ENCODE data around the gene EMC10.

The EMC10 gene

DNA sequence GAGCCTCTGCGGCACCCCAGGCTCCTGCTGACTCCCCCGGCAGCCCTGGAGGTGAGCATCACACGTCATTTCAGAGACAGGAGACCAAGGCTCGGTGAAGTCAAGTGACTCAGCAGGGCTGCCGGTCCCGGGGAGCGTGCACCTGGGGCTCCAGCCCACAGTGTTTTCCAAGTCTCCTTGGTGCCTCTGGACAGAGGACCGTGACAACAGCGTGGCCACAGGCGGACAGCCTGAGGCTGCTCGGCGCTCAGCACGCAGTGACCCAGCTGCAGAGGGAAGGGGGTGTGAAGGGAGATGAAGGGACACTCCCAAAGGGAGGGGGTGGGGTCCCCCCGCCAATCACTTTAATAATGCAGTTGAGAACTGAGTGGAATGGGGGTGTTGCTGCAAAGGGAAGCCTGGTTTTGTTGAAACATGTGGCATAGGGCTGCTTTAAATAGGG is 54.9 kb downstream of the EMC10 start:
- no peak overlapping the region for H3K4me3 ChIP-seq (replicated peaks; ENCODE audit: low read depth, low read length)
- DNase-seq (ENCODE audit: low read depth) = no peak
- no peak for TF ChIP-seq CTCF (IDR thresholded peaks at IDR 0.05; ENCODE audit: low read length, missing control alignments)

DNA sequence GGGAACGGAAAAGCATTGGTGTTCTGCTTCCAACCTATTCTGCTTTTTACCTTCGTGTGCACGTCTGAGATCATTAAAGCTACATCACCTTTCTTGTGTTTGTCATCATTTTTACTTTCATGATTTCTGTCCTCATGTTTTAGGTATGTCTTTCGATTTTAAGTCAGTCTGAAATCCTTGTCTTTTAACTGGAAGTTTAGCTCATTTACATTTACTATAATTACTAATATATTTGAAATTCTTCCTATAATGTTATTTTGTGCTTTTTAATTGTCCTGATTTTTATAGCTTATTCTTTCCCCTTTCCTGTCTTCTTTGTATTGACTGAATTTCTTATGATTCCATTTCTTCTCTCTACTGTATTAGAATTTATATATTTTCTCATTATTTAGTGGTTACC is 56.6 kb downstream of the EMC10 start:
- TF ChIP-seq CTCF (IDR thresholded peaks at IDR 0.05; ENCODE audit: low read length, missing control alignments) = no peak
- no peak for DNase-seq (ENCODE audit: low read depth)
- no peak overlapping the region for H3K4me3 ChIP-seq (replicated peaks; ENCODE audit: low read depth, low read length)

DNA sequence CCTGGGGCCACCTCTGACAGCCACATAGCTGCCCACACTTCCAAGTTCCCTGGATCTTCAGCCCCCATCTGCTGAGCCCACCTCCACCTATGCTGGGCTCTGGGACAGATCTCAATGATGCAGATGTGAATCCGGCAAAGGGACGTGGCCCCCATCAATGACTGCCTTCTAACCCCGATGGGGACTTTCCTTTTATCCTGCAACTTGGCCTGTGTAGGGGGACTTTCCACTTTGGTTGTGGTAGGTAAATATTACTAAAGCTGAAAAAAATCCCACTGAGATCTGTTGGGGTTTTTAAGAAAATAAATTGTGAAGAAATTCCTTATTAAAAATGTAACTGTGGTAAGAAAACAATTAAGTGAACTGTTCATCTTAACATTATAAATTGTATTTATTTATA is 58.2 kb downstream of the EMC10 start:
- TF ChIP-seq CTCF (IDR thresholded peaks at IDR 0.05; ENCODE audit: low read length, missing control alignments) = no peak
- DNase-seq (ENCODE audit: low read depth) = no peak
- no peak overlapping the region for H3K4me3 ChIP-seq (replicated peaks; ENCODE audit: low read depth, low read length)

GRCh38 chr19:50535672-50536187 is 59.4 kb downstream of the EMC10 start:
- DNase-seq (ENCODE audit: low read depth) = no peak
- H3K4me3 ChIP-seq (replicated peaks; ENCODE audit: low read depth, low read length) = no peak overlapping the region
- TF ChIP-seq CTCF (IDR thresholded peaks at IDR 0.05; ENCODE audit: low read length, missing control alignments) = no peak

GRCh38 chr19:50536662-50537305 is 60.5 kb downstream of the EMC10 start:
- no peak overlapping the region for H3K4me3 ChIP-seq (replicated peaks; ENCODE audit: low read depth, low read length)
- no peak for TF ChIP-seq CTCF (IDR thresholded peaks at IDR 0.05; ENCODE audit: low read length, missing control alignments)
- no peak for DNase-seq (ENCODE audit: low read depth)

DNA sequence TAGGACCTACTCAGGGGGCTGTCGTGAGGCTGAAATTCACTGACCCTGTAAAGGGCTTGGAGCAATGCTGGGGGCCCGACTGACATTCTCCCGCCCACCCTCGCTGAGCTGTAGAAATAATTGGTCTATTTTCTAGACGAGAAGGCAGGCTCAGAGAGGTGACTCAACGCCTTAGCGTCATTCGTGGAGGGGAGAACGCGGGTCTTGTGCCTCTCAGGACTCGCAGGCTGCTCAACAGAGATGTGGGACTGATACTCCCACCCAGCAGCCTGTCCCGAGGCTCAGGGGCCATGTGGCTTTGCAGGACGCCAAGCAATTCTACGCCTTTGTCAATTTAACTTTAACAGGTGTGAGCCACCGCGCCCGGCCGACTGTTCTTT is 61.0 kb downstream of the EMC10 start:
- no peak overlapping the region for H3K4me3 ChIP-seq (replicated peaks; ENCODE audit: low read depth, low read length)
- TF ChIP-seq CTCF (IDR thresholded peaks at IDR 0.05; ENCODE audit: low read length, missing control alignments) = no peak
- DNase-seq (ENCODE audit: low read depth) = no peak

- peak; percentile 86 for DNase-seq (ENCODE audit: low read depth)
Measured at GRCh38 chr19:50537769-50538230, 61.5 kb downstream of the EMC10 start.

More at GRCh38 chr19:50537769-50538230, 61.5 kb downstream of the EMC10 start:
- TF ChIP-seq CTCF (IDR thresholded peaks at IDR 0.05; ENCODE audit: low read length, missing control alignments) = peak; percentile 86
- no peak overlapping the region for H3K4me3 ChIP-seq (replicated peaks; ENCODE audit: low read depth, low read length)
